GM20000 (cell line): ENCODE results near the gene BAZ1B.
"Not testable (repeated sequence)": the region's sequence is repeated elsewhere in the genome, so short reads cannot be mapped to it uniquely, and the experiment has no call there.

Source experiments
- DNase-seq: peaks from one replicate; pipeline ENCODE4 v3.0.0; 2012; ENCODE audit warnings: low spot score
- CTCF ChIP-seq: IDR thresholded peaks from 2 replicates; pipeline ENCODE4 v1.5.1; 2012; ENCODE audit warnings: mild to moderate bottlenecking, control low read depth; ENCODE audit errors: extremely low read depth, missing control alignments

The BAZ1B gene

GRCh38 chr7:73482746-73483145, 39.3 kb downstream of the BAZ1B start:
- DNase-seq: no peak
- TF ChIP-seq CTCF: no peak

- DNase-seq: not testable (repeated sequence)
Observed at GRCh38 chr7:73481521-73481920, 40.6 kb downstream of the BAZ1B start.

- TF ChIP-seq CTCF: no peak
- no peak for DNase-seq
Observed at GRCh38 chr7:73478549-73478948, 43.5 kb downstream of the BAZ1B start.

GRCh38 chr7:73477376-73477775, 44.7 kb downstream of the BAZ1B start:
- TF ChIP-seq CTCF: no peak
- no peak for DNase-seq

GRCh38 chr7:73470208-73470607, 51.9 kb downstream of the BAZ1B start:
- no peak for TF ChIP-seq CTCF
- DNase-seq: no peak

GRCh38 chr7:73467046-73467445, 55.0 kb downstream of the BAZ1B start:
- not testable (repeated sequence) for DNase-seq

- no peak for DNase-seq
Observed at GRCh38 chr7:73466112-73466511, 56.0 kb downstream of the BAZ1B start.

GRCh38 chr7:73463966-73464365, 58.1 kb downstream of the BAZ1B start:
- TF ChIP-seq CTCF: no peak
- no peak for DNase-seq

More at GRCh38 chr7:73466112-73466511, 56.0 kb downstream of the BAZ1B start:
- no peak for TF ChIP-seq CTCF

- DNase-seq: no peak
- no peak for TF ChIP-seq CTCF
Observed at GRCh38 chr7:73463260-73463659, 58.8 kb downstream of the BAZ1B start.
